Measurements from ENCODE around the gene BUD31.

The BUD31 gene

GRCh38 chr7:99389772-99390171 is 19.0 kb upstream of the BUD31 start:
- H3K36me3 ChIP-seq (ENCODE audit: low read length): no peaks in the 10 kb centered on the region
- H3K4me2 ChIP-seq (ENCODE audit: low read depth, low read length, poor library complexity, severe bottlenecking): no peak overlapping the region
- no peak overlapping the region for H2AFZ ChIP-seq (ENCODE audit: low read depth, low read length, severe bottlenecking)
- no peak overlapping the region for H3K9ac ChIP-seq (ENCODE audit: low read length)
- peaks cover 5% of the 10 kb centered on the region; the same call in 1 of the 2 replicates for H3K79me2 ChIP-seq (ENCODE audit: insufficient read depth, low read length)
- H3K9me3 ChIP-seq (ENCODE audit: insufficient read depth, low read length): no peaks in the 10 kb centered on the region
- H3K27me3 ChIP-seq (ENCODE audit: low read length): no peaks in the 10 kb centered on the region
- TF ChIP-seq EZH2phosphoT487 (conservative IDR thresholded peaks at IDR 0.05; ENCODE audit: low read length): no peak
- no peak for TF ChIP-seq CTCF (IDR thresholded peaks at IDR 0.05; ENCODE audit: insufficient read depth, low read length, poor library complexity, severe bottlenecking)
- no peaks in the 10 kb centered on the region for H3K9me2 ChIP-seq (replicated peaks; ENCODE audit: insufficient read depth, low read length)
- no peaks in the 10 kb centered on the region for H4K20me1 ChIP-seq (ENCODE audit: low read depth, low read length)
- peaks cover 12% of the 10 kb centered on the region for H3F3A ChIP-seq (ENCODE audit: insufficient read depth)
- no peak overlapping the region for H3K4me3 ChIP-seq (ENCODE audit: insufficient read depth, low read length, poor library complexity, severe bottlenecking)
- H3K27ac ChIP-seq (ENCODE audit: low read depth, low read length): no peak overlapping the region

GRCh38 chr7:99390941-99391602 is 17.7 kb upstream of the BUD31 start:
- no peaks in the 10 kb centered on the region for H3K79me2 ChIP-seq (ENCODE audit: insufficient read depth, low read length)
- H3K27me3 ChIP-seq (ENCODE audit: low read length): no peaks in the 10 kb centered on the region
- H3K9me2 ChIP-seq (replicated peaks; ENCODE audit: insufficient read depth, low read length): no peaks in the 10 kb centered on the region
- H3F3A ChIP-seq (ENCODE audit: insufficient read depth): peaks cover 25% of the 10 kb centered on the region
- H4K20me1 ChIP-seq (ENCODE audit: low read depth, low read length): no peaks in the 10 kb centered on the region; the same call in 1 of the 2 replicates
- no peak overlapping the region for H3K4me2 ChIP-seq (ENCODE audit: low read depth, low read length, poor library complexity, severe bottlenecking)
- H3K9me3 ChIP-seq (ENCODE audit: insufficient read depth, low read length): no peaks in the 10 kb centered on the region
- no peak for TF ChIP-seq EZH2phosphoT487 (conservative IDR thresholded peaks at IDR 0.05; ENCODE audit: low read length)
- TF ChIP-seq CTCF (IDR thresholded peaks at IDR 0.05; ENCODE audit: insufficient read depth, low read length, poor library complexity, severe bottlenecking): no peak
- no peak overlapping the region for H3K27ac ChIP-seq (ENCODE audit: low read depth, low read length)
- H2AFZ ChIP-seq (ENCODE audit: low read depth, low read length, severe bottlenecking): no peak overlapping the region
- H3K4me3 ChIP-seq (ENCODE audit: insufficient read depth, low read length, poor library complexity, severe bottlenecking): no peak overlapping the region
- no peak overlapping the region for H3K9ac ChIP-seq (ENCODE audit: low read length)
- H3K36me3 ChIP-seq (ENCODE audit: low read length): no peaks in the 10 kb centered on the region

DNA sequence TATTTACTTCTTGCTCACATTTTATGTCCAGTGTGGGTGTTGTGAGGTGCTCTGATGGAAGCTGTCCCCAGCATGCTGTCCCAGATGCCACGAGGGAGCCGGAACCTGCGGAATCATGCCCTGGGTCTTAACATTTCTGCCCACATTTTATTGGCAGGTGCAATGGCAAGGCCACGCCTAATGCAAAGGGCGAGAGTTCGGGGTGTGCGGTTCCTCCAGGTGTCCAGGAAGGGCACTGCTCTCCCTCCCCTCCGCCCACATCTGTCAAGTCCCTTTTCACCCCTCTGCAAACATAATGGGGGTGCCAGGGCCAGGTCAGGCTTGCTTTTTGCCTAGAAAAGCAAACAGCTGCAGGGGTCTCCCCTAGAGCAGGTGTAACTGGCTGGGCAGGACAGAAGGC is 16.7 kb upstream of the BUD31 start:
- Histone ChIP-seq H3K4me2 (ENCODE audit: low read depth, low read length, poor library complexity, severe bottlenecking) (no peak overlapping the region), H4K20me1 (ENCODE audit: low read depth, low read length) (no peaks in the 10 kb centered on the region; the same call in 1 of the 2 replicates)

More for the DNA sequence above, 16.7 kb upstream of the BUD31 start:
- Histone ChIP-seq H3K4me3 (ENCODE audit: insufficient read depth, low read length, poor library complexity, severe bottlenecking) (no peak overlapping the region), H3K79me2 (ENCODE audit: insufficient read depth, low read length) (no peaks in the 10 kb centered on the region), H3K27me3 (ENCODE audit: low read length) (no peaks in the 10 kb centered on the region), H3K27ac (ENCODE audit: low read depth, low read length) (no peak overlapping the region), H3F3A (ENCODE audit: insufficient read depth) (peaks cover 32% of the 10 kb centered on the region), H2AFZ (ENCODE audit: low read depth, low read length, severe bottlenecking) (no peak overlapping the region), H3K36me3 (ENCODE audit: low read length) (no peaks in the 10 kb centered on the region), H3K9me2 (replicated peaks; ENCODE audit: insufficient read depth, low read length) (no peaks in the 10 kb centered on the region), H3K9ac (ENCODE audit: low read length) (no peak overlapping the region), H3K9me3 (ENCODE audit: insufficient read depth, low read length) (no peaks in the 10 kb centered on the region)
- TF ChIP-seq EZH2phosphoT487 (conservative IDR thresholded peaks at IDR 0.05; ENCODE audit: low read length) (no peak), CTCF (IDR thresholded peaks at IDR 0.05; ENCODE audit: insufficient read depth, low read length, poor library complexity, severe bottlenecking) (no peak)

Measured in SU-DHL-6 (cell line).